ENCODE data around the gene PRDM1. TPM values are rescaled to one million over a fixed set of nuclear protein-coding genes. Genes with fewer than 3 reads are reported as not detected.
A peak's percentile ranks its signal among the peaks of the same experiment; 100 is the strongest.

The PRDM1 gene
- total RNA-seq, 4 donors from 2014 or later, result 6.4 to 57.8 (median 14.9) TPM

DNA sequence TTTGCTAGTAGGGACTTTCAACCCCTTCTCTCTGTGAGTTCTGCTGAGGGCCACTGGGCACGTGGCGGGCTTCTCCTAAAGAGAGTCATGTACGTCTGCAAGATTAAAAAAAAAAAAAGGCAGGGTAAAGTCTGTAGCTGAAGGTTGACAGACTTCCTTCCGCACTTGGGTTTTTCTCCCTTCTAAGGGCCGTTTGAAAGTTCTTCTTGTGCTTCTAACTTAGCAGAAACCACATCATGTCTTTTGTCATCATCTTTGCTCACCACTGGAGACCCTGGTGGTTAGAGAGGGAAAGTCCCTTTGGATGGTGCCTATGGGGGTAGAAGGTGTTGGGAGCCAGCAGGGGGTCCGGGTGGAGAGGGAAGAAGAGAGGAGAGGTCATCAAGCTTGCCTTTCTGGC is 31.4 kb downstream of the PRDM1 start:
- H3K27me3 ChIP-seq, result no peaks in the 10 kb centered on the region
- TF ChIP-seq POLR2A (IDR thresholded peaks at IDR 0.05), result no peak
- TF ChIP-seq, protein P1, sequence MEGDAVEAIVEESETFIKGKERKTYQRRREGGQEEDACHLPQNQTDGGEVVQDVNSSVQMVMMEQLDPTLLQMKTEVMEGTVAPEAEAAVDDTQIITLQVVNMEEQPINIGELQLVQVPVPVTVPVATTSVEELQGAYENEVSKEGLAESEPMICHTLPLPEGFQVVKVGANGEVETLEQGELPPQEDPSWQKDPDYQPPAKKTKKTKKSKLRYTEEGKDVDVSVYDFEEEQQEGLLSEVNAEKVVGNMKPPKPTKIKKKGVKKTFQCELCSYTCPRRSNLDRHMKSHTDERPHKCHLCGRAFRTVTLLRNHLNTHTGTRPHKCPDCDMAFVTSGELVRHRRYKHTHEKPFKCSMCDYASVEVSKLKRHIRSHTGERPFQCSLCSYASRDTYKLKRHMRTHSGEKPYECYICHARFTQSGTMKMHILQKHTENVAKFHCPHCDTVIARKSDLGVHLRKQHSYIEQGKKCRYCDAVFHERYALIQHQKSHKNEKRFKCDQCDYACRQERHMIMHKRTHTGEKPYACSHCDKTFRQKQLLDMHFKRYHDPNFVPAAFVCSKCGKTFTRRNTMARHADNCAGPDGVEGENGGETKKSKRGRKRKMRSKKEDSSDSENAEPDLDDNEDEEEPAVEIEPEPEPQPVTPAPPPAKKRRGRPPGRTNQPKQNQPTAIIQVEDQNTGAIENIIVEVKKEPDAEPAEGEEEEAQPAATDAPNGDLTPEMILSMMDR (IDR thresholded peaks at IDR 0.05), result peak in 1 of 6 experiments; percentile 30
- no peaks in the 10 kb centered on the region for H3K36me3 ChIP-seq
- peak overlapping the region in 2 of 4 donors; percentile 51 to 59 for H3K27ac ChIP-seq
- H3K4me3 ChIP-seq, result no peak overlapping the region
- peaks cover 0 to 11% (median 1%) of the 10 kb centered on the region in 4 donors for H3K4me1 ChIP-seq
- peak in 2 of 3 donors; percentile 73 to 80 for DNase-seq
- no peaks in the 10 kb centered on the region for H3K9me3 ChIP-seq

DNA sequence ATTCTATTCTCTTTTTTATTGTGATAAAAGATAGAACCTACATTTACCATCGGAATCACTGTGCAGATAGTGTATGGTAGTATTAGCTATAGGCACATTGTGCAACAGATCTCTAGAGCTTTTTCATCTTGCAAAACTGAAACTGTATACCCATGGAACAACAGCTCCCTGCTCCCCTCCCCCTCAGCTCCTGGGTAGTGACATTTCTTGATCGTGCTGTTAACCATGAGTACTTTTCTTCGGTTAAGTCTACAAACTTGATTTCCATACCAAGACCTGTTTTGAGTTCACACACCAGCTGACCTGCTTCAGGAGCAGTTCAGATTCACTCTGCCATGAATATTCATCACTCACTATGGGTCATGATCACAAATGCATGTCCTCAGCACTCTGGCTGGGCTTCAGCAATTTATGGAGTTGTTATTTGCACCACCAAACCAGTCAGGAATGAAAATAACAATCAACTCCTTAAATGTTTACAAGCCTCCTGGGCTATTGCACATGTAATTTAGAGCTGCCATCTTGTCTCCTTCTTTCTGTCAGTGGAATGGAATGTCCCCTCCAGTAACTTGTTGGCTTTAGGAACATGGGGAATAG is 32.8 kb downstream of the PRDM1 start:
- DNase-seq, result no peak
- H3K27ac ChIP-seq, result no peak overlapping the region
- H3K4me3 ChIP-seq, result no peak overlapping the region

DNA sequence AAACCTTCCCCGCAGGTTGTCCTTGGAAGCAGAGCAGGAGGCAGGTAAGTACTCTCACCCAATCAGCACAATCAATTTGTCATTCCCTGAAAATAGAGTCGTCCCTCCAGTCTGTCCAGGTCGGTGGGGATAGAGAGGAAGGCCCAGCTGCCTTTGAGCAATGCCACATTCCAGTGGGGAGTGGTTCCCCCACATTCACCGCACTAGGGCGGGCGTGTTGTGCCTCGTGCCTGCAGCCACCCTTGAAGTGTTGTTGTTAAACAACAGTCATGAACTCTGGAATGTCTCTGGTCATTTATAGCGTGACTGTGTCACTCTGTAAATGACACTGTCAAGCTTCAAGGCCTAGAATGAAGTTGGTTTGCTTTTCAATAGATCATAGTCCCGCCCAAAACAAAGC is 33.4 kb downstream of the PRDM1 start:
- no peak overlapping the region for H3K27ac ChIP-seq
- no peak overlapping the region for H3K4me3 ChIP-seq
- H3K27me3 ChIP-seq, result no peaks in the 10 kb centered on the region
- TF ChIP-seq, protein P1 (IDR thresholded peaks at IDR 0.05), result no peak
- no peak for TF ChIP-seq POLR2A (IDR thresholded peaks at IDR 0.05)
- no peak for DNase-seq
- no peaks in the 10 kb centered on the region for H3K36me3 ChIP-seq
- H3K9me3 ChIP-seq, result no peaks in the 10 kb centered on the region
- peaks cover 0 to 9% (median 1%) of the 10 kb centered on the region in 4 donors for H3K4me1 ChIP-seq

More for the DNA sequence above, 32.8 kb downstream of the PRDM1 start:
- TF ChIP-seq, protein P1 (IDR thresholded peaks at IDR 0.05), result no peak
- no peak for TF ChIP-seq POLR2A (IDR thresholded peaks at IDR 0.05)
- no peaks in the 10 kb centered on the region for H3K27me3 ChIP-seq
- no peaks in the 10 kb centered on the region for H3K36me3 ChIP-seq
- H3K4me1 ChIP-seq, result peaks cover 0 to 11% (median 1%) of the 10 kb centered on the region in 4 donors
- H3K9me3 ChIP-seq, result no peaks in the 10 kb centered on the region

DNA sequence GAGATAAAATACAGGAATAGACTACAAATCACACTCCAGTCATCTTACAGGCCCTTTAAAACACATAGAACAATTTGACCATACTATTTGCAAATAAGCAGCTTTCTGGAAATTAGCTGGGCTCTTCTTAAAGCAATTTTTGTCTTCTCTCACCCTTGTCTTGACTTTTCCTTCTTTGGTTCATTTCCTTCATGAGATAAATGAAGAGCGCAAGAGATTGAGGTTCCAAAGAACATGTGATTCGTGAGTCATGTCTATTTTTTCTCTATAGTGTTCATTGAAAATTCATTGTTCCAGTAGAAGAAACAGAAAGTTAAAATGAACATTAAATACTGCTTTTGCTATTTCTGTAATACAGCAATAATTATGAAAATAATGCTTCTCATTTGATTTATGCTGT is 33.9 kb downstream of the PRDM1 start:
- Histone ChIP-seq H3K9me3 (no peaks in the 10 kb centered on the region), H3K4me1 (peaks cover 0 to 9% (median 0%) of the 10 kb centered on the region in 4 donors), H3K4me3 (no peak overlapping the region), H3K27me3 (no peaks in the 10 kb centered on the region), H3K27ac (no peak overlapping the region), H3K36me3 (no peaks in the 10 kb centered on the region)
- TF ChIP-seq POLR2A (IDR thresholded peaks at IDR 0.05), result no peak
- no peak for DNase-seq

DNA sequence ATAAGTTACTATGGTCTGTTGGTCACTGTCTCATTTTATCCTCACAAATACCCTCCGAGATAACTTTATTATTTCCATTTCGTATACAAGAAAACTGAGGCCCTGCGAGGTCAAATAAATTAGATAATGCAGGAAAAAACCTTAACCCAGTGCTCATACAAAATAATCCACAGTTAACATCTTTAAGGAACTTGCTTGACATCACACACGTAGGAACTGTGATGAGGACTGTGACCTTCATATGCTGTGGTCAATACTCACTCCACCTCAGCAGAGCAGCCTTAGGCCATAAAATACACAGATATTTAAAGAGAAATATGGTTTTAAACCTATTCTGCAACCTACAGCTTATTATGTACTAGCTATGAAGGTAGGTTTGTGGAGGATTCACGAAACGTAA is 34.3 kb downstream of the PRDM1 start:
- H3K36me3 ChIP-seq, result no peaks in the 10 kb centered on the region
- peaks cover 0 to 9% (median under 1%) of the 10 kb centered on the region in 4 donors for H3K4me1 ChIP-seq
- H3K9me3 ChIP-seq, result no peaks in the 10 kb centered on the region
- TF ChIP-seq POLR2A (IDR thresholded peaks at IDR 0.05), result no peak
- TF ChIP-seq, protein P1 (IDR thresholded peaks at IDR 0.05), result no peak
- no peak overlapping the region for H3K4me3 ChIP-seq
- H3K27me3 ChIP-seq, result no peaks in the 10 kb centered on the region
- no peak overlapping the region for H3K27ac ChIP-seq
- no peak for DNase-seq

DNA sequence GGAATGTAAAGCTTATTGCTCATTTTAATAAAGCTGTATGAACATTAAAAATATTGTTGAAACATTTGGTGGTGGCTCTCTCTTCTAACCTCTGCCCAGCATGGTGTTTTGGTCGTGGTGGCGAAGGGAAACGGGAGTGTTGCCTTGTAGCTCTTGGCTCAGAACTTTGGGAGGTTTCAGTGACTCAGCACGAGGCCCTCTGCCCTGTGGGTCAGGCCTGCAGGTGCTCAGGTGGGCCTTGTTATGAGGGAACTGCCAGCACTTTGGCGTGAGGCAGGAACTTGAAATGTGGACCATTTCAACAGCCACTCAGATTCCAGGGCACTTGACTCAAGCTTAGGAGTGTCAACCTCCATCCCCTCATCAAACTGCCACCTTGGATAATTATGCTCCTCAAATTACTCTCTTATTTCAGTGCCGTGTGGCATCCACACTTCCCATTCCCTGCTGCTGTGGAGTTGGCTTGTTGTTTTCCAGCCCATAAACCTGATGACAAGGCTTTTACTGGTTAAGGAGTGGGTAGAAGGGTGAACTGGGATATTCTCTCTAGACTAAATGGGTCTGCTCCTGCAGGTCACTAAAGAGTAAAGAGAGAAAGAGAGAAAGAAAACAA is 36.3 kb downstream of the PRDM1 start:
- Histone ChIP-seq H3K9me3 (no peaks in the 10 kb centered on the region), H3K27me3 (no peaks in the 10 kb centered on the region), H3K4me3 (no peak overlapping the region), H3K36me3 (no peaks in the 10 kb centered on the region), H3K27ac (no peak overlapping the region), H3K4me1 (peaks cover 0 to 5% (median under 1%) of the 10 kb centered on the region in 4 donors)
- no peak for DNase-seq
- TF ChIP-seq POLR2A (IDR thresholded peaks at IDR 0.05), result no peak
- TF ChIP-seq, protein P1 (IDR thresholded peaks at IDR 0.05), result no peak

Data from Peyer's patch (tissue), 4 donors.